ENCODE results near the gene ZNF501. TPM values are rescaled to one million over a fixed set of nuclear protein-coding genes. Genes with fewer than 3 reads are reported as not detected.

Gene ZNF501
- polyA plus RNA-seq, 1 of the 3 experiments (the other 2 are of a cell fraction) = 1.5 TPM

DNA sequence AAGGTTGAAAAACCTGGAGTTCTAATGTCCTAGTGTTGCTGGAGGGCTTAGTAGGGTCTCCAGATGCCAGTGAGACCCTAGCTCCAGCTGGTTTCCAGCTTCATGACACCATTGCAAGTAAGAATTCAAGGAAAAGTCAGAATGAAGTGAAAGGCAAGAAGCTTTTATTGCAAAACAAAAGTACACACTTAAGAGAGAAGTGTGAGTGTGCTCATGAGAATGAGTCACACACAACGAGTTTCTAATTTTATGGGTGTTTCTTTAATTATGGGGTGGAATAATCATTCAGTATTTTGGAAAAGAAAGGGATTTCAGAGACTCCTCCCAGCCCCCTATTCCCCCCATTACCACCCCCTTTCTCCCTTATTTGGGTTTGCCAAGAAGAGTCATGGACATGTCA lies 41.5 kb upstream of the ZNF501 start:
- Histone ChIP-seq H4K20me1 (ENCODE audit: insufficient read depth) (no peaks in the 10 kb centered on the region), H3K27me3 (ENCODE audit: insufficient read depth) (no peaks in the 10 kb centered on the region), H3K4me2 (no peak overlapping the region), H3F3A (replicated peaks; ENCODE audit: insufficient read depth) (no peaks in the 10 kb centered on the region), H3K9me3 (no peaks in the 10 kb centered on the region), H3K9ac (no peak overlapping the region), H3K79me2 (ENCODE audit: insufficient read depth) (no peaks in the 10 kb centered on the region), H3K36me3 (replicated peaks in 1 of 2; ENCODE audit: control insufficient read depth in 1 of 2, insufficient read depth in 2 of 2, low read length in 1 of 2) (peaks cover 5 to 12% of the 10 kb centered on the region in 2 experiments), H3K4me1 (ENCODE audit: control insufficient read depth in 1 of 2, insufficient read depth in 2 of 2, low read depth in 1 of 2, low read length in 1 of 2) (peaks cover 0 to 2% of the 10 kb centered on the region in 2 experiments; a peak in 1 of 4 replicates), H3K27ac (ENCODE audit: low read depth in 2 of 2, low read length in 1 of 2) (no peak overlapping the region), H2AFZ (ENCODE audit: low read depth) (no peak overlapping the region), H3K4me3 (ENCODE audit: low read depth in 2 of 2, low read length in 1 of 2) (no peak overlapping the region), H3K9me2 (no peaks in the 10 kb centered on the region)
- POLR2A ChIA-PET = no interaction called here
- no peak for DNase-seq
- 0% methylated on average over 1 of the region's 1 CpG for WGBS (ENCODE audit: low lambda C conversion rate)
- CTCF ChIA-PET = no interaction called here
- TF ChIP-seq NFIC (IDR thresholded peaks at IDR 0.05; ENCODE audit: borderline replicate concordance) (no peak), SIN3A (IDR thresholded peaks at IDR 0.05; ENCODE audit: borderline replicate concordance, low read depth, low read length) (no peak), TCF12 (IDR thresholded peaks at IDR 0.05) (no peak), GATA2 (CRISPR knock-in tag; IDR thresholded peaks at IDR 0.05) (no peak), CHD2 (IDR thresholded peaks at IDR 0.05; ENCODE audit: low read length, partially characterized antibody) (no peak), GABPA (IDR thresholded peaks at IDR 0.05; ENCODE audit: low read depth) (no peak)
- TF ChIP-seq, protein P1, sequence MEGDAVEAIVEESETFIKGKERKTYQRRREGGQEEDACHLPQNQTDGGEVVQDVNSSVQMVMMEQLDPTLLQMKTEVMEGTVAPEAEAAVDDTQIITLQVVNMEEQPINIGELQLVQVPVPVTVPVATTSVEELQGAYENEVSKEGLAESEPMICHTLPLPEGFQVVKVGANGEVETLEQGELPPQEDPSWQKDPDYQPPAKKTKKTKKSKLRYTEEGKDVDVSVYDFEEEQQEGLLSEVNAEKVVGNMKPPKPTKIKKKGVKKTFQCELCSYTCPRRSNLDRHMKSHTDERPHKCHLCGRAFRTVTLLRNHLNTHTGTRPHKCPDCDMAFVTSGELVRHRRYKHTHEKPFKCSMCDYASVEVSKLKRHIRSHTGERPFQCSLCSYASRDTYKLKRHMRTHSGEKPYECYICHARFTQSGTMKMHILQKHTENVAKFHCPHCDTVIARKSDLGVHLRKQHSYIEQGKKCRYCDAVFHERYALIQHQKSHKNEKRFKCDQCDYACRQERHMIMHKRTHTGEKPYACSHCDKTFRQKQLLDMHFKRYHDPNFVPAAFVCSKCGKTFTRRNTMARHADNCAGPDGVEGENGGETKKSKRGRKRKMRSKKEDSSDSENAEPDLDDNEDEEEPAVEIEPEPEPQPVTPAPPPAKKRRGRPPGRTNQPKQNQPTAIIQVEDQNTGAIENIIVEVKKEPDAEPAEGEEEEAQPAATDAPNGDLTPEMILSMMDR (IDR thresholded peaks at IDR 0.05) = no peak
- TF ChIP-seq, protein P2, sequence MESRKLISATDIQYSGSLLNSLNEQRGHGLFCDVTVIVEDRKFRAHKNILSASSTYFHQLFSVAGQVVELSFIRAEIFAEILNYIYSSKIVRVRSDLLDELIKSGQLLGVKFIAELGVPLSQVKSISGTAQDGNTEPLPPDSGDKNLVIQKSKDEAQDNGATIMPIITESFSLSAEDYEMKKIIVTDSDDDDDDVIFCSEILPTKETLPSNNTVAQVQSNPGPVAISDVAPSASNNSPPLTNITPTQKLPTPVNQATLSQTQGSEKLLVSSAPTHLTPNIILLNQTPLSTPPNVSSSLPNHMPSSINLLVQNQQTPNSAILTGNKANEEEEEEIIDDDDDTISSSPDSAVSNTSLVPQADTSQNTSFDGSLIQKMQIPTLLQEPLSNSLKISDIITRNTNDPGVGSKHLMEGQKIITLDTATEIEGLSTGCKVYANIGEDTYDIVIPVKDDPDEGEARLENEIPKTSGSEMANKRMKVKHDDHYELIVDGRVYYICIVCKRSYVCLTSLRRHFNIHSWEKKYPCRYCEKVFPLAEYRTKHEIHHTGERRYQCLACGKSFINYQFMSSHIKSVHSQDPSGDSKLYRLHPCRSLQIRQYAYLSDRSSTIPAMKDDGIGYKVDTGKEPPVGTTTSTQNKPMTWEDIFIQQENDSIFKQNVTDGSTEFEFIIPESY (IDR thresholded peaks at IDR 0.05; ENCODE audit: borderline replicate concordance, low read depth) = no peak
- TF ChIP-seq, protein P3, sequence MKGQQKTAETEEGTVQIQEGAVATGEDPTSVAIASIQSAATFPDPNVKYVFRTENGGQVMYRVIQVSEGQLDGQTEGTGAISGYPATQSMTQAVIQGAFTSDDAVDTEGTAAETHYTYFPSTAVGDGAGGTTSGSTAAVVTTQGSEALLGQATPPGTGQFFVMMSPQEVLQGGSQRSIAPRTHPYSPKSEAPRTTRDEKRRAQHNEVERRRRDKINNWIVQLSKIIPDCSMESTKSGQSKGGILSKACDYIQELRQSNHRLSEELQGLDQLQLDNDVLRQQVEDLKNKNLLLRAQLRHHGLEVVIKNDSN (IDR thresholded peaks at IDR 0.05; ENCODE audit: borderline replicate concordance, low read depth) = no peak

DNA sequence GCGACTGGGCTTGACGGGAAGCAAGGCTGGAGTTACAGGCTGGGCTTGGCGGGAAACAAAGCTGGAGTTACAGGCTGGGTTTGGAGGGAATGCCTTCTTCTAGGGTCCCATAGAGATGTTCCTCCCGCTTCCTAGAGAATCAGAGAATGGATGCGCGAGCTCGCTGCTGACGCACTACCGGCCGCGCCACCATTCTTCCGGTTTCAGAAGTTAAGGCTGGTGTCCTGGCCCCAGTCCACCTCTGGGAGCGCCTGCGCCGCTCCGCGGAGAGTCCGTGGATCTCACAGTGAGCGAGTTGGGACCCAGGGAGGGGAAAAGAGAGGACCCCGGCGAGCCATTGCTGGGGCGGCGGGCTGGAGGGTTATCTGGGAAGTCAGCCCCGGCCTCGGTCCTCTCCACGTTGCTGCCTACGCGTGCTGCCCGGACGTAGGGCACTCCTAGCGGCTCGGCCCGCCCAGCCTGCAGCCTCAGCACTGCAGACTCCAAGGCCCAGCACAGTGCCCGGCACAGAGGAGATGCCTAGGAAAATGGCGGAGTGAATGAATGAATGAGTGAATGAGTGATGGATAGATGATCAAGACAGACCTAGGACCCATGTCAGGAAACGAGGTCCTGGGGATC lies 16.9 kb upstream of the ZNF501 start, which contains the start of gene ZNF502:
Gene ZNF502, plus strand, starts transcription at position 206 of the 621 bp plus-strand sequence. CDS start 7,602 bp downstream, outside the sequence.
- Histone ChIP-seq H3K79me2 (ENCODE audit: insufficient read depth) (peaks cover 12% of the 10 kb centered on the region; the same call in 1 of the 2 replicates), H3K9me3 (peaks cover 15% of the 10 kb centered on the region), H3K9ac (peak within 1 kb of the TSS; percentile 63), H3K4me2 (peak within 1 kb of the TSS; percentile 76), H3F3A (replicated peaks; ENCODE audit: insufficient read depth) (no peaks in the 10 kb centered on the region), H3K4me1 (ENCODE audit: control insufficient read depth in 1 of 2, insufficient read depth in 2 of 2, low read depth in 1 of 2, low read length in 1 of 2) (peaks cover 0 to 2% of the 10 kb centered on the region in 2 experiments; a peak in 1 of 4 replicates), H3K27me3 (ENCODE audit: insufficient read depth) (no peaks in the 10 kb centered on the region), H3K27ac (ENCODE audit: low read depth in 2 of 2, low read length in 1 of 2) (peak within 1 kb of the TSS; percentile 43 to 81; a peak in 3 of 4 replicates), H3K36me3 (replicated peaks in 1 of 2; ENCODE audit: control insufficient read depth in 1 of 2, insufficient read depth in 2 of 2, low read length in 1 of 2) (peaks cover 7 to 27% of the 10 kb centered on the region in 2 experiments), H3K9me2 (no peaks in the 10 kb centered on the region), H3K4me3 (ENCODE audit: low read depth in 2 of 2, low read length in 1 of 2) (peak within 1 kb of the TSS; percentile 94 to 95), H4K20me1 (ENCODE audit: insufficient read depth) (no peaks in the 10 kb centered on the region), H2AFZ (ENCODE audit: low read depth) (peak within 1 kb of the TSS; percentile 97)
- POLR2A ChIA-PET = interaction anchor here (0.9 to 2.5 kb wide), 4 partner anchors 17 to 250 kb away, joined by 3 to 34 read pairs (median 6); partner anchors contain the start of genes KIAA1143, KIF15, ZKSCAN7 and ZNF501
- 1% methylated on average over 17 of the region's 36 CpGs for WGBS (ENCODE audit: low lambda C conversion rate)
- DNase-seq = peak; percentile 91
- CTCF ChIA-PET = interaction anchor here (0.6 to 3.1 kb wide), 10 partner anchors 10 to 645 kb away, joined by 3 to 23 read pairs (median 3); partner anchors contain the start of gene ZNF501
- TF ChIP-seq RAD21 (IDR thresholded peaks at IDR 0.05; ENCODE audit: low read length) = peak; percentile 34
- TF ChIP-seq POLR2AphosphoS5 (IDR thresholded peaks at IDR 0.05; ENCODE audit: low read depth, low read length) = peak; percentile 83
- peak; percentile 69; the same call in 1 of the 2 replicates for TF ChIP-seq TAF1 (IDR thresholded peaks at IDR 0.05; ENCODE audit: borderline replicate concordance, low read depth, low read length)
- no peak for TF ChIP-seq RFX5 (IDR thresholded peaks at IDR 0.05; ENCODE audit: low read length)
- TF ChIP-seq, protein P4, sequence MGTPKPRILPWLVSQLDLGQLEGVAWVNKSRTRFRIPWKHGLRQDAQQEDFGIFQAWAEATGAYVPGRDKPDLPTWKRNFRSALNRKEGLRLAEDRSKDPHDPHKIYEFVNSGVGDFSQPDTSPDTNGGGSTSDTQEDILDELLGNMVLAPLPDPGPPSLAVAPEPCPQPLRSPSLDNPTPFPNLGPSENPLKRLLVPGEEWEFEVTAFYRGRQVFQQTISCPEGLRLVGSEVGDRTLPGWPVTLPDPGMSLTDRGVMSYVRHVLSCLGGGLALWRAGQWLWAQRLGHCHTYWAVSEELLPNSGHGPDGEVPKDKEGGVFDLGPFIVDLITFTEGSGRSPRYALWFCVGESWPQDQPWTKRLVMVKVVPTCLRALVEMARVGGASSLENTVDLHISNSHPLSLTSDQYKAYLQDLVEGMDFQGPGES (IDR thresholded peaks at IDR 0.05; ENCODE audit: low read depth, low read length) = no peak
- no peak for TF ChIP-seq TCF12 (IDR thresholded peaks at IDR 0.05)
- TF ChIP-seq, protein P3 (IDR thresholded peaks at IDR 0.05; ENCODE audit: borderline replicate concordance, low read depth) = no peak
- TF ChIP-seq, protein P5, sequence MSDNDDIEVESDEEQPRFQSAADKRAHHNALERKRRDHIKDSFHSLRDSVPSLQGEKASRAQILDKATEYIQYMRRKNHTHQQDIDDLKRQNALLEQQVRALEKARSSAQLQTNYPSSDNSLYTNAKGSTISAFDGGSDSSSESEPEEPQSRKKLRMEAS (IDR thresholded peaks at IDR 0.05; ENCODE audit: low read depth) = peak; percentile 88
- no peak for TF ChIP-seq EP300 (IDR thresholded peaks at IDR 0.05; ENCODE audit: borderline replicate concordance in 1 of 2, low read depth in 1 of 2, low read length in 1 of 2)
- no peak for TF ChIP-seq GATA2 (CRISPR knock-in tag; IDR thresholded peaks at IDR 0.05)
- peak; percentile 72; the same call in 1 of the 2 replicates for TF ChIP-seq MXI1 (IDR thresholded peaks at IDR 0.05; ENCODE audit: low read depth, low read length)
- TF ChIP-seq FOSL2 (IDR thresholded peaks at IDR 0.05; ENCODE audit: borderline replicate concordance, low read depth) = no peak
